ENCODE data around the gene MEIKIN.

MEIKIN gene

GRCh38 chr5:131769336-131769735 is 176.1 kb downstream of the MEIKIN start:
- DNase-seq (ENCODE audit: low spot score), result no peak

GRCh38 chr5:131767891-131768290 is 177.6 kb downstream of the MEIKIN start:
- DNase-seq (ENCODE audit: low spot score), result no peak

- no peak for DNase-seq (ENCODE audit: low spot score)
These were observed 178.8 kb downstream of the MEIKIN start for GRCh38 chr5:131766689-131767088.

- no peak for DNase-seq (ENCODE audit: low spot score)
These were observed 180.2 kb downstream of the MEIKIN start for GRCh38 chr5:131765261-131765660.

- DNase-seq (ENCODE audit: low spot score), result no peak
These were observed 181.5 kb downstream of the MEIKIN start for GRCh38 chr5:131763968-131764367.

- DNase-seq (ENCODE audit: low spot score), result no peak
These were observed 184.7 kb downstream of the MEIKIN start for GRCh38 chr5:131760793-131761192.

- DNase-seq (ENCODE audit: low spot score), result no peak
These were observed 185.8 kb downstream of the MEIKIN start for GRCh38 chr5:131759704-131760103.

GRCh38 chr5:131758520-131758900 is 187.0 kb downstream of the MEIKIN start:
- no peak for DNase-seq (ENCODE audit: low spot score)

- no peak for DNase-seq (ENCODE audit: low spot score)
These were observed 187.5 kb downstream of the MEIKIN start for GRCh38 chr5:131757830-131758519.
